OCI-LY1 (cell line): ENCODE results near the gene USP25.

Source experiments
- H2AFZ ChIP-seq: fragments of 200-600 bp; sonication (generic), shearing (Covaris generic); 2 replicates; pipeline ENCODE4 v1.6.0; 2014; ENCODE audit warnings: antibody characterized with exemption, mild to moderate bottlenecking, low read length
- H3F3A ChIP-seq: fragments of 200-600 bp; sonication (generic), shearing (Covaris generic); 2 replicates; pipeline ENCODE4 v1.6.0; 2014; ENCODE audit warnings: mild to moderate bottlenecking, antibody characterized with exemption, low read length, moderate library complexity; ENCODE audit not compliant: insufficient read depth
- H3K27ac ChIP-seq: fragments of 200-600 bp; sonication (generic); 2 replicates; pipeline ENCODE4 v1.5.1; 2014; ENCODE audit warnings: low read length, mixed run types, mild to moderate bottlenecking, low read depth; ENCODE audit not compliant: poor library complexity, severe bottlenecking
- H3K27me3 ChIP-seq: fragments of 200-600 bp; sonication (generic); 2 replicates; pipeline ENCODE4 v1.6.0; 2014; ENCODE audit warnings: antibody characterized with exemption, mild to moderate bottlenecking, low read length, moderate library complexity; ENCODE audit not compliant: insufficient read depth
- H3K36me3 ChIP-seq: fragments of 200-600 bp; sonication (generic); 2 replicates; pipeline ENCODE4 v1.6.1; 2014; ENCODE audit warnings: mild to moderate bottlenecking, antibody characterized with exemption, low read length, moderate library complexity, mixed read lengths; ENCODE audit not compliant: insufficient read depth
- H3K4me1 ChIP-seq: fragments of 200-600 bp; sonication (generic); 2 replicates; pipeline ENCODE4 v1.5.1; 2014; ENCODE audit warnings: mild to moderate bottlenecking, low read length, moderate library complexity; ENCODE audit not compliant: insufficient read depth, severe bottlenecking
- H3K4me2 ChIP-seq: fragments of 200-600 bp; sonication (generic), shearing (Covaris generic); 2 replicates; pipeline ENCODE4 v1.6.1; 2014; ENCODE audit warnings: low read length
- H3K4me3 ChIP-seq: fragments of 200-600 bp; sonication (generic); 2 replicates; pipeline ENCODE4 v1.5.1; 2014; ENCODE audit warnings: low read length, low read depth, mild to moderate bottlenecking, mixed read lengths; ENCODE audit not compliant: poor library complexity, severe bottlenecking
- H3K79me2 ChIP-seq: fragments of 200-600 bp; shearing (Covaris generic); 2 replicates; pipeline ENCODE4 v1.6.1; 2016; ENCODE audit warnings: mixed run types, low read length, mixed read lengths; ENCODE audit not compliant: insufficient read depth
- H3K9ac ChIP-seq: fragments of 200-600 bp; sonication (generic), shearing (Covaris generic); 2 replicates; pipeline ENCODE4 v1.6.1; 2014; ENCODE audit warnings: mild to moderate bottlenecking, low read length, mixed read lengths
- H3K9me2 ChIP-seq: fragments of 200-600 bp; sonication (generic), shearing (Covaris generic); 2 replicates; pipeline ENCODE4 v1.6.1; 2014; ENCODE audit warnings: low read depth, mild to moderate bottlenecking, low read length, mixed read lengths
- H3K9me3 ChIP-seq: fragments of 200-600 bp; shearing (Covaris generic); 2 replicates; pipeline ENCODE4 v1.6.1; 2014; ENCODE audit warnings: low read length, mixed read lengths
- H4K20me1 ChIP-seq: fragments of 200-600 bp; sonication (generic), shearing (Covaris generic); 2 replicates; pipeline ENCODE4 v1.6.0; 2016; ENCODE audit warnings: mild to moderate bottlenecking, low read length; ENCODE audit not compliant: insufficient read depth
- EZH2 ChIP-seq: fragments of 200-600 bp; sonication (generic), shearing (Covaris generic); IDR thresholded peaks from 2 replicates; pipeline ENCODE4 v1.8.0; 2017; ENCODE audit warnings: borderline replicate concordance, mixed run types, mild to moderate bottlenecking, antibody characterized with exemption, low read length, moderate library complexity, mixed read lengths
- TF ChIP-seq, protein P1 (sequence below): fragments of 200-600 bp; sonication (generic), shearing (Covaris generic); IDR thresholded peaks from 2 replicates; pipeline ENCODE4 v1.5.1; 2017; ENCODE audit warnings: mild to moderate bottlenecking, antibody characterized with exemption, low read length, moderate library complexity, mixed read lengths

USP25 gene

DNA sequence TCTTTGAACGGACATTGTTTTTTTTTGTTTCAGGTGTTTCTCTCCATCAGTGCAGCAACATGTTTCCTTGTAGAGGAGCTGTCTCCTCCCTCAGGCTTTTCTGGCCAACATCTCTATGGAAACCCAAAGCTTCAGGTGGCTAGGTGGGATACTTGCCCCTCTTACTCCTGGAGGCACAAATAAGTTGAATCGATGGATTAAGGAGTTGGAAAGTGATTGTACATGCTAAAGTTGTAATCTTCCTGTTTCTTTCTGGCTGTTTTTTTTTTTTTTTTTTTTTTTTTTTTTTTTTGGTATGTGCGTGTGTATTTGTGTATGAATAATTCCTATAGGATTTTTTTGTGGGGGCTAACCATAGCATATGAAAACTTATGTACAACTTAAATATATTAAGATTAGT is 10.6 kb downstream of the USP25 start:
- no peaks in the 10 kb centered on the region for H3F3A ChIP-seq
- no peaks in the 10 kb centered on the region for H3K4me1 ChIP-seq
- no peak for TF ChIP-seq EZH2
- TF ChIP-seq, protein P1, sequence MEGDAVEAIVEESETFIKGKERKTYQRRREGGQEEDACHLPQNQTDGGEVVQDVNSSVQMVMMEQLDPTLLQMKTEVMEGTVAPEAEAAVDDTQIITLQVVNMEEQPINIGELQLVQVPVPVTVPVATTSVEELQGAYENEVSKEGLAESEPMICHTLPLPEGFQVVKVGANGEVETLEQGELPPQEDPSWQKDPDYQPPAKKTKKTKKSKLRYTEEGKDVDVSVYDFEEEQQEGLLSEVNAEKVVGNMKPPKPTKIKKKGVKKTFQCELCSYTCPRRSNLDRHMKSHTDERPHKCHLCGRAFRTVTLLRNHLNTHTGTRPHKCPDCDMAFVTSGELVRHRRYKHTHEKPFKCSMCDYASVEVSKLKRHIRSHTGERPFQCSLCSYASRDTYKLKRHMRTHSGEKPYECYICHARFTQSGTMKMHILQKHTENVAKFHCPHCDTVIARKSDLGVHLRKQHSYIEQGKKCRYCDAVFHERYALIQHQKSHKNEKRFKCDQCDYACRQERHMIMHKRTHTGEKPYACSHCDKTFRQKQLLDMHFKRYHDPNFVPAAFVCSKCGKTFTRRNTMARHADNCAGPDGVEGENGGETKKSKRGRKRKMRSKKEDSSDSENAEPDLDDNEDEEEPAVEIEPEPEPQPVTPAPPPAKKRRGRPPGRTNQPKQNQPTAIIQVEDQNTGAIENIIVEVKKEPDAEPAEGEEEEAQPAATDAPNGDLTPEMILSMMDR = no peak
- peaks cover 5% of the 10 kb centered on the region; the same call in 1 of the 2 replicates for H3K36me3 ChIP-seq
- H3K4me3 ChIP-seq = no peak overlapping the region
- peaks cover 3% of the 10 kb centered on the region; the same call in 1 of the 2 replicates for H3K9me3 ChIP-seq
- H3K27ac ChIP-seq = no peak overlapping the region
- H3K9me2 ChIP-seq = no peaks in the 10 kb centered on the region
- H3K4me2 ChIP-seq = no peak overlapping the region
- H4K20me1 ChIP-seq = no peaks in the 10 kb centered on the region
- H3K27me3 ChIP-seq = no peaks in the 10 kb centered on the region
- H3K9ac ChIP-seq = no peak overlapping the region
- no peak overlapping the region for H2AFZ ChIP-seq
- peaks cover 80% of the 10 kb centered on the region for H3K79me2 ChIP-seq

DNA sequence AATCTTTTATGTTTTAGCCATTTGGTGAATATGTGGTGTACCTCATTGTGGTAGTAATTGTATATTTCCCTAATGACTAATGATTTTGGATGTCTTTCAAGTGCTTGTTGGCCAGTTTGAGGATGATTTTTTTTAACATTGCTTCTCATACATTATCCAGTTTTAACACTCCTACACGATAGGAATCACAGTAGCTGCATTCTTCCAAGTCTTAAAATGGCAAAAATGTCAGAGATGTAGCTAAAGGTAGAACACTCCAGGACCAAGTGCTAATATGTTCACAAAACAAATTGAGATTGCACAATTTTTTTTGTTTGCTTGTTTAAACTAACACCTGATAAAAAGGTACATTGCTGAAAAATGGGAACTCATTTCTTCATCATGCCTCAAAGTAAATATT is 11.7 kb downstream of the USP25 start:
- Histone ChIP-seq H3K27me3 (no peaks in the 10 kb centered on the region), H2AFZ (no peak overlapping the region), H3K79me2 (peaks cover 78% of the 10 kb centered on the region), H3K36me3 (peaks cover 5% of the 10 kb centered on the region; the same call in 1 of the 2 replicates), H3K4me3 (no peak overlapping the region), H3K27ac (no peak overlapping the region), H3K9me2 (no peaks in the 10 kb centered on the region), H3K9me3 (peaks cover 3% of the 10 kb centered on the region; the same call in 1 of the 2 replicates), H3K9ac (no peak overlapping the region), H4K20me1 (no peaks in the 10 kb centered on the region), H3K4me1 (no peaks in the 10 kb centered on the region), H3F3A (no peaks in the 10 kb centered on the region), H3K4me2 (no peak overlapping the region)
- TF ChIP-seq, protein P1 = no peak
- TF ChIP-seq EZH2 = no peak

DNA sequence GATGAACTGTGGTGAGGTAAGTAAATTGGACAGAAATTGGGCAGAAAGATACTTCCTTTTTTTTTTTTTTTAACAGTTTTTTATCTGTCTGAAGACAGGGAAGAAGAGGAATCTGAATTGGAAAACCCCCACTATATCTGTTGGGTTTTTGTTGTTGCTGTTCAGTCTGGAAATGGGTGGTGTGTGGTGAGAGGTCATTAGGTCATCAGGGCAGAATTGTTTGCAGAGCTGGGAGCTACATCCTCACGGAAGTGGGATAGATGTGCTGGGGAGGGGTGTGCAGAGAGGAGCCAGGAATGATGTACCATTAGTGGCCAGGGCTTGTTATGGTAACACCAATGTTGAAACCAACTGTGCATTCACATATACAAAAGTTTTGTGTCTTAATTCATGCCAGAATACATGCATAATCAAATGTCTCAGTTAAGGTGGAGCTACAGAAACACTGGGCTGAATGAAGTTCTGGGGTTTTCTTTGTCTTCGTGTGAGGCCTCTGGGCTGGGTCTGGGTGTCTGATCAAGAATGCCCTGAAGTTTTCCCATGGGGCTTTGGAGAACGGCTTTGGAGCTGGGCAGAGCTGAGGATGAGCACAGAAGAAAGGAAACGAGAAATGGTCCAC is 12.4 kb downstream of the USP25 start:
- peaks cover 5% of the 10 kb centered on the region; the same call in 1 of the 2 replicates for H3K36me3 ChIP-seq
- H3K27me3 ChIP-seq = no peaks in the 10 kb centered on the region
- no peak overlapping the region for H3K9ac ChIP-seq
- no peaks in the 10 kb centered on the region for H4K20me1 ChIP-seq
- peaks cover 3% of the 10 kb centered on the region; the same call in 1 of the 2 replicates for H3K9me3 ChIP-seq
- H2AFZ ChIP-seq = no peak overlapping the region
- H3K79me2 ChIP-seq = peaks cover 78% of the 10 kb centered on the region
- H3F3A ChIP-seq = no peaks in the 10 kb centered on the region
- no peak for TF ChIP-seq EZH2
- TF ChIP-seq, protein P1 = no peak
- no peaks in the 10 kb centered on the region for H3K9me2 ChIP-seq
- H3K27ac ChIP-seq = no peak overlapping the region
- no peaks in the 10 kb centered on the region for H3K4me1 ChIP-seq
- no peak overlapping the region for H3K4me3 ChIP-seq
- H3K4me2 ChIP-seq = no peak overlapping the region
